ENCODE results near the gene EXOC6B. TPM values are rescaled to one million over a fixed set of nuclear protein-coding genes. Genes with fewer than 3 reads are reported as not detected.

The EXOC6B gene
- total RNA-seq, 1 donor, result 24.6 TPM

- no peak overlapping the region for H3K4me3 ChIP-seq (ENCODE audit: insufficient read depth, low read length)
- no peaks in the 10 kb centered on the region for H3K79me2 ChIP-seq (ENCODE audit: insufficient read depth, low read length)
- TF ChIP-seq CTCF (IDR thresholded peaks at IDR 0.05; ENCODE audit: extremely low read depth, low read depth, low read length), result no peak
- H3K36me3 ChIP-seq (ENCODE audit: insufficient read depth, low read length), result no peaks in the 10 kb centered on the region
- H3K4me1 ChIP-seq (ENCODE audit: insufficient read depth, low read length), result no peaks in the 10 kb centered on the region
- no peak overlapping the region for H3K4me2 ChIP-seq (ENCODE audit: insufficient read depth, low read length)
- no peaks in the 10 kb centered on the region for H4K20me1 ChIP-seq (ENCODE audit: insufficient read depth, low read length)
- no peak for DNase-seq (ENCODE audit: insufficient read length, low spot score, missing footprints)
- no peak overlapping the region for H2AFZ ChIP-seq (ENCODE audit: low read length)
- no peaks in the 10 kb centered on the region for H3K9me3 ChIP-seq (ENCODE audit: low read depth, low read length)
- H3K27me3 ChIP-seq (ENCODE audit: insufficient read depth, low read length), result peaks cover 31% of the 10 kb centered on the region
- H3K27ac ChIP-seq (ENCODE audit: low read depth, low read length), result no peak overlapping the region
Measured at GRCh38 chr2:72849138-72849462, 23.3 kb upstream of the EXOC6B start.

GRCh38 chr2:72848436-72849137 lies 22.8 kb upstream of the EXOC6B start:
- H3K9me3 ChIP-seq (ENCODE audit: low read depth, low read length), result no peaks in the 10 kb centered on the region
- TF ChIP-seq CTCF (IDR thresholded peaks at IDR 0.05; ENCODE audit: extremely low read depth, low read depth, low read length), result no peak

GRCh38 chr2:72847534-72848315 lies 21.9 kb upstream of the EXOC6B start:
- no peak overlapping the region for H3K27ac ChIP-seq (ENCODE audit: low read depth, low read length)
- no peak for TF ChIP-seq CTCF (IDR thresholded peaks at IDR 0.05; ENCODE audit: extremely low read depth, low read depth, low read length)
- no peaks in the 10 kb centered on the region for H3K9me3 ChIP-seq (ENCODE audit: low read depth, low read length)
- no peaks in the 10 kb centered on the region for H4K20me1 ChIP-seq (ENCODE audit: insufficient read depth, low read length)
- no peak overlapping the region for H3K4me2 ChIP-seq (ENCODE audit: insufficient read depth, low read length)
- peak; percentile 30 for DNase-seq (ENCODE audit: insufficient read length, low spot score, missing footprints)
- no peak overlapping the region for H3K4me3 ChIP-seq (ENCODE audit: insufficient read depth, low read length)
- H3K27me3 ChIP-seq (ENCODE audit: insufficient read depth, low read length), result peaks cover 31% of the 10 kb centered on the region
- H3K79me2 ChIP-seq (ENCODE audit: insufficient read depth, low read length), result no peaks in the 10 kb centered on the region
- no peaks in the 10 kb centered on the region for H3K36me3 ChIP-seq (ENCODE audit: insufficient read depth, low read length)
- no peak overlapping the region for H2AFZ ChIP-seq (ENCODE audit: low read length)
- H3K4me1 ChIP-seq (ENCODE audit: insufficient read depth, low read length), result no peaks in the 10 kb centered on the region

More at GRCh38 chr2:72848436-72849137, 22.8 kb upstream of the EXOC6B start:
- Histone ChIP-seq H2AFZ (ENCODE audit: low read length) (no peak overlapping the region), H3K4me2 (ENCODE audit: insufficient read depth, low read length) (no peak overlapping the region), H4K20me1 (ENCODE audit: insufficient read depth, low read length) (no peaks in the 10 kb centered on the region), H3K27me3 (ENCODE audit: insufficient read depth, low read length) (peaks cover 31% of the 10 kb centered on the region), H3K79me2 (ENCODE audit: insufficient read depth, low read length) (no peaks in the 10 kb centered on the region), H3K36me3 (ENCODE audit: insufficient read depth, low read length) (no peaks in the 10 kb centered on the region), H3K4me1 (ENCODE audit: insufficient read depth, low read length) (no peaks in the 10 kb centered on the region), H3K27ac (ENCODE audit: low read depth, low read length) (no peak overlapping the region), H3K4me3 (ENCODE audit: insufficient read depth, low read length) (no peak overlapping the region)
- DNase-seq (ENCODE audit: insufficient read length, low spot score, missing footprints), result no peak

Measured in osteoblast (primary cell).